SK-N-SH treated with all-trans-retinoic acid at 6 μM for 48 hours (cell line): ENCODE results near the gene R3HDML.

Source experiments
- ATAC-seq: fragments of 200-7000 bp; cut with Tn5 transposase; 3 replicates; pipeline ENCODE4 v1.9.1; 2020; ENCODE audit warnings: mild to moderate bottlenecking, moderate library complexity
- ARNTL ChIP-seq: fragments of 450-650 bp; formaldehyde crosslinking; IDR thresholded peaks from 2 replicates; pipeline ENCODE4 v1.5.0; 2020; ENCODE audit warnings: low read depth, mild to moderate bottlenecking, moderate library complexity, borderline replicate concordance
- BACH2 ChIP-seq: fragments of 250-450 bp; sonication (Bioruptor Pico); IDR thresholded peaks from 2 replicates; pipeline ENCODE4 v1.9.0; 2021; ENCODE audit warnings: mild to moderate bottlenecking, borderline replicate concordance
- CREB5 ChIP-seq: fragments of 250-450 bp; sonication (Bioruptor Pico); IDR thresholded peaks from 2 replicates; pipeline ENCODE4 v1.5.1; 2020; ENCODE audit warnings: low read depth, mild to moderate bottlenecking, moderate library complexity
- CSRNP3 ChIP-seq: fragments of 250-450 bp; sonication (Bioruptor Pico); IDR thresholded peaks from 2 replicates; pipeline ENCODE4 v1.5.1; 2021; ENCODE audit warnings: mild to moderate bottlenecking, moderate library complexity
- GLIS3 ChIP-seq: fragments of 250-450 bp; sonication (Bioruptor Pico); IDR thresholded peaks from 2 replicates; pipeline ENCODE4 v1.5.0; 2020; ENCODE audit warnings: mild to moderate bottlenecking, moderate library complexity
- ISL1 ChIP-seq: fragments of 250-450 bp; sonication (Bioruptor Pico); IDR thresholded peaks from 2 replicates; pipeline ENCODE4 v2.1.2; 2022; ENCODE audit warnings: mild to moderate bottlenecking, moderate library complexity
- OSR1 ChIP-seq: fragments of 250-450 bp; sonication (Bioruptor Pico); IDR thresholded peaks from 2 replicates; pipeline ENCODE4 v1.8.0; 2022; ENCODE audit warnings: moderate library complexity, mild to moderate bottlenecking, inconsistent platforms
- PATZ1 ChIP-seq: fragments of 250-450 bp; sonication (Bioruptor Pico); IDR thresholded peaks from 2 replicates; pipeline ENCODE4 v1.8.0; 2020; ENCODE audit warnings: mild to moderate bottlenecking, moderate library complexity, borderline replicate concordance
- POU6F1 ChIP-seq: fragments of 250-450 bp; sonication (Bioruptor Pico); IDR thresholded peaks from 2 replicates; pipeline ENCODE4 v1.8.0; 2021; ENCODE audit warnings: low read depth, mild to moderate bottlenecking, moderate library complexity, borderline replicate concordance
- PPARA ChIP-seq: fragments of 250-450 bp; sonication (Bioruptor Pico); IDR thresholded peaks from 2 replicates; pipeline ENCODE4 v1.5.0; 2020; ENCODE audit warnings: mild to moderate bottlenecking, borderline replicate concordance
- RARB ChIP-seq: fragments of 250-450 bp; sonication (Bioruptor Pico); IDR thresholded peaks from 2 replicates; pipeline ENCODE4 v1.8.0; 2021; ENCODE audit warnings: mild to moderate bottlenecking, moderate library complexity
- SNAI2 ChIP-seq: fragments of 250-450 bp; sonication (Bioruptor Pico); IDR thresholded peaks from 2 replicates; pipeline ENCODE4 v1.5.0; 2020; ENCODE audit warnings: mild to moderate bottlenecking, moderate library complexity
- TCF4 ChIP-seq: fragments of 250-450 bp; sonication (Bioruptor Pico); IDR thresholded peaks from 2 replicates; pipeline ENCODE4 v1.8.0; 2021; ENCODE audit warnings: mild to moderate bottlenecking, moderate library complexity, borderline replicate concordance
- TOX ChIP-seq: fragments of 250-450 bp; sonication (Bioruptor Pico); IDR thresholded peaks from 2 replicates; pipeline ENCODE4 v1.8.0; 2021; ENCODE audit warnings: mild to moderate bottlenecking, moderate library complexity, borderline replicate concordance
- TSHZ2 ChIP-seq: fragments of 250-450 bp; sonication (Bioruptor Pico); IDR thresholded peaks from 2 replicates; pipeline ENCODE4 v1.5.0; 2020; ENCODE audit warnings: mild to moderate bottlenecking, moderate library complexity
- ZFP3 ChIP-seq: fragments of 250-450 bp; sonication (Bioruptor Pico); IDR thresholded peaks from 2 replicates; pipeline ENCODE4 v1.5.0; 2020; ENCODE audit warnings: mild to moderate bottlenecking, moderate library complexity
- ZFP30 ChIP-seq: fragments of 450-650 bp; formaldehyde crosslinking; IDR thresholded peaks from 2 replicates; pipeline ENCODE4 v1.5.0; 2022; ENCODE audit warnings: mild to moderate bottlenecking, moderate library complexity
- ZNF565 ChIP-seq: fragments of 450-650 bp; formaldehyde crosslinking; conservative IDR thresholded peaks from 2 replicates; pipeline ENCODE4 v1.5.0; 2020; ENCODE audit warnings: low read depth, mild to moderate bottlenecking, moderate library complexity
- ZNF70 ChIP-seq: fragments of 450-650 bp; formaldehyde crosslinking; IDR thresholded peaks from 2 replicates; pipeline ENCODE4 v1.5.0; 2020; ENCODE audit warnings: mild to moderate bottlenecking, moderate library complexity
- ZNF8 ChIP-seq: fragments of 450-650 bp; formaldehyde crosslinking; IDR thresholded peaks from 2 replicates; pipeline ENCODE4 v1.5.0; 2020; ENCODE audit warnings: mild to moderate bottlenecking, moderate library complexity

R3HDML gene

GRCh38 chr20:44343162-44343675 lies 6.4 kb downstream of the R3HDML start:
- no peak for TF ChIP-seq ZFP30 (CRISPR knock-in tag)
- no peak for TF ChIP-seq ZNF8 (CRISPR knock-in tag)
- ATAC-seq, result no peak

- no peak for TF ChIP-seq GLIS3 (CRISPR knock-in tag)
- no peak for TF ChIP-seq TOX (CRISPR knock-in tag)
- no peak for TF ChIP-seq ZFP30 (CRISPR knock-in tag)
- no peak for TF ChIP-seq ZFP3
- no peak for TF ChIP-seq PPARA
- TF ChIP-seq SNAI2 (CRISPR knock-in tag), result no peak
- TF ChIP-seq ISL1 (CRISPR knock-in tag), result no peak
- no peak for TF ChIP-seq BACH2 (CRISPR knock-in tag)
- TF ChIP-seq RARB (CRISPR knock-in tag), result no peak
- no peak for TF ChIP-seq ARNTL (CRISPR knock-in tag)
- no peak for TF ChIP-seq ZNF565 (CRISPR knock-in tag)
- TF ChIP-seq OSR1 (CRISPR knock-in tag), result no peak
- no peak for TF ChIP-seq TCF4 (CRISPR knock-in tag)
- TF ChIP-seq POU6F1 (CRISPR knock-in tag), result no peak
- TF ChIP-seq CREB5 (CRISPR knock-in tag), result no peak
- no peak for ATAC-seq
Observed at GRCh38 chr20:44344723-44345122, 7.9 kb downstream of the R3HDML start.

GRCh38 chr20:44345147-44345546 lies 8.3 kb downstream of the R3HDML start:
- no peak for ATAC-seq

More at GRCh38 chr20:44345147-44345546, 8.3 kb downstream of the R3HDML start:
- no peak for TF ChIP-seq RARB (CRISPR knock-in tag)
- TF ChIP-seq PPARA, result no peak
- TF ChIP-seq CSRNP3 (CRISPR knock-in tag), result no peak
- TF ChIP-seq ZNF8 (CRISPR knock-in tag), result no peak
- no peak for TF ChIP-seq TCF4 (CRISPR knock-in tag)
- no peak for TF ChIP-seq TOX (CRISPR knock-in tag)
- no peak for TF ChIP-seq ZFP30 (CRISPR knock-in tag)
- no peak for TF ChIP-seq ZNF70 (CRISPR knock-in tag)
- TF ChIP-seq OSR1 (CRISPR knock-in tag), result no peak
- TF ChIP-seq ZFP3, result no peak
- TF ChIP-seq POU6F1 (CRISPR knock-in tag), result no peak
- TF ChIP-seq PATZ1 (CRISPR knock-in tag), result no peak
- TF ChIP-seq SNAI2 (CRISPR knock-in tag), result no peak
- TF ChIP-seq ARNTL (CRISPR knock-in tag), result no peak
- no peak for TF ChIP-seq BACH2 (CRISPR knock-in tag)
- TF ChIP-seq TSHZ2 (CRISPR knock-in tag), result no peak
